Measurements from ENCODE around the gene FAU.

DNA sequence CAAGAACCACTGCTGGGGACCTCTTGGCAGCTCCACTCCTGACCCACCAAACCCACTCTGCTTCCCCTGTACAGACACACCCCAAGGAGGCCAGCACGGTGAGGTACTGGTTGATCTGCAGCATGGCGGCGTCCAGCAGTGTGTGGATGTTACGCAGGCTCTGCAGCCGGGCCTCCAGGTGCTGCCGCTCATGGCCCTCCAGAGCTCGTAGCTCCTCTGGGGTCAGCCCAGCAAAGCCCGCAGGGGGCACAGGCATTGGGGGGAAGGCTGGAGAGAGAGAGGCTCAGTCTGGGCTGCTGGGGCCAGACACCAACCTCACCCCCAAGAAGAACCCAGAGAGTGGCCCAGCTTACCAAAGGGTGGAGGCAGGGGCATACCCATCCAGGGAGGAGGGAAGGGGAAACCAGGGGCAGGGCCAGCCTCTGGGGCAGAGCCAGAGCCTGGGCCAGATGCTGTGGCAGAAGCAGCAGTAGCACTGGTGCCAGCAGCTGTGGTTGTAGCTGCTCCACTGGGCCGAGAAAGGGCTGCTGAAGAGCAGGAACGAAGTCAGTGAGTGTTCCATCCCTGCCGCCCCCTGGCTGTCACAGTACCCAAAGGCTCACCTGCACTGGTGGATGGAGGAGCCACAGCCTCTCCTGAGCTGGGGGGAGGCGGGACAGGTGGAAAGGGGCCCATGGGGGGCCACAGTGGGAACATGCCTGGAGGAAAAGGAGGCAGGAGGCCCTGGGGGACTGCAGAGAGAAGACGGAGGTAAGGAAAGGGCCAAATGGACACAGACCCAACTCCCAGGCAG, 7.9 kb upstream of the FAU start:
- no peak for TF ChIP-seq TAF1 (IDR thresholded peaks at IDR 0.05; ENCODE audit: borderline replicate concordance, insufficient read depth, low read length)
- TF ChIP-seq SIN3A (IDR thresholded peaks at IDR 0.05; ENCODE audit: borderline replicate concordance, insufficient read depth, low read length), result no peak
- no peak for TF ChIP-seq POLR2AphosphoS5 (IDR thresholded peaks at IDR 0.05; ENCODE audit: low read depth, low read length)
- TF ChIP-seq, protein P1, sequence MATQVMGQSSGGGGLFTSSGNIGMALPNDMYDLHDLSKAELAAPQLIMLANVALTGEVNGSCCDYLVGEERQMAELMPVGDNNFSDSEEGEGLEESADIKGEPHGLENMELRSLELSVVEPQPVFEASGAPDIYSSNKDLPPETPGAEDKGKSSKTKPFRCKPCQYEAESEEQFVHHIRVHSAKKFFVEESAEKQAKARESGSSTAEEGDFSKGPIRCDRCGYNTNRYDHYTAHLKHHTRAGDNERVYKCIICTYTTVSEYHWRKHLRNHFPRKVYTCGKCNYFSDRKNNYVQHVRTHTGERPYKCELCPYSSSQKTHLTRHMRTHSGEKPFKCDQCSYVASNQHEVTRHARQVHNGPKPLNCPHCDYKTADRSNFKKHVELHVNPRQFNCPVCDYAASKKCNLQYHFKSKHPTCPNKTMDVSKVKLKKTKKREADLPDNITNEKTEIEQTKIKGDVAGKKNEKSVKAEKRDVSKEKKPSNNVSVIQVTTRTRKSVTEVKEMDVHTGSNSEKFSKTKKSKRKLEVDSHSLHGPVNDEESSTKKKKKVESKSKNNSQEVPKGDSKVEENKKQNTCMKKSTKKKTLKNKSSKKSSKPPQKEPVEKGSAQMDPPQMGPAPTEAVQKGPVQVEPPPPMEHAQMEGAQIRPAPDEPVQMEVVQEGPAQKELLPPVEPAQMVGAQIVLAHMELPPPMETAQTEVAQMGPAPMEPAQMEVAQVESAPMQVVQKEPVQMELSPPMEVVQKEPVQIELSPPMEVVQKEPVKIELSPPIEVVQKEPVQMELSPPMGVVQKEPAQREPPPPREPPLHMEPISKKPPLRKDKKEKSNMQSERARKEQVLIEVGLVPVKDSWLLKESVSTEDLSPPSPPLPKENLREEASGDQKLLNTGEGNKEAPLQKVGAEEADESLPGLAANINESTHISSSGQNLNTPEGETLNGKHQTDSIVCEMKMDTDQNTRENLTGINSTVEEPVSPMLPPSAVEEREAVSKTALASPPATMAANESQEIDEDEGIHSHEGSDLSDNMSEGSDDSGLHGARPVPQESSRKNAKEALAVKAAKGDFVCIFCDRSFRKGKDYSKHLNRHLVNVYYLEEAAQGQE (IDR thresholded peaks at IDR 0.05; ENCODE audit: insufficient read depth in 1 of 2, low read depth in 2 of 2, low read length in 2 of 2), result no peak
- no peak for TF ChIP-seq FOXP2 (optimal IDR thresholded peaks at IDR 0.05; ENCODE audit: borderline replicate concordance, extremely low read depth, extremely low read length, insufficient read depth)
